Effector memory CD4-positive, alpha-beta T cell (primary cell): Measurements from ENCODE around the gene THEM4.

Source experiments
- DNase-seq, 3 donors: peaks; one replicate each; pipeline ENCODE4 v3.0.0-alpha.2; 2020
- H3K27ac ChIP-seq: 2 replicates; pipeline ENCODE4 v1.7.0; 2013; ENCODE audit warnings: mild to moderate bottlenecking, low read length, moderate library complexity; ENCODE audit not compliant: insufficient read depth, poor library complexity, severe bottlenecking
- H3K27me3 ChIP-seq: replicated peaks from 2 replicates; pipeline ENCODE4 v1.7.0; 2013; ENCODE audit warnings: mild to moderate bottlenecking, low read length; ENCODE audit not compliant: insufficient read depth, control insufficient read depth, poor library complexity, severe bottlenecking
- H3K36me3 ChIP-seq: 2 replicates; pipeline ENCODE4 v1.7.0; 2013; ENCODE audit warnings: mild to moderate bottlenecking, low read length, moderate library complexity; ENCODE audit not compliant: control insufficient read depth, insufficient read depth
- H3K4me1 ChIP-seq: 2 replicates; pipeline ENCODE4 v1.7.0; 2013; ENCODE audit warnings: low read length, mild to moderate bottlenecking; ENCODE audit not compliant: control insufficient read depth, insufficient read depth, poor library complexity, severe bottlenecking
- H3K4me3 ChIP-seq: 2 replicates; pipeline ENCODE4 v1.7.0; 2013; ENCODE audit warnings: low read length, low read depth, mild to moderate bottlenecking; ENCODE audit not compliant: insufficient read depth, poor library complexity, severe bottlenecking
- H3K9me3 ChIP-seq: 2 replicates; pipeline ENCODE4 v1.7.0; 2013; ENCODE audit warnings: mild to moderate bottlenecking, low read length, moderate library complexity; ENCODE audit not compliant: control insufficient read depth

Gene THEM4

DNA sequence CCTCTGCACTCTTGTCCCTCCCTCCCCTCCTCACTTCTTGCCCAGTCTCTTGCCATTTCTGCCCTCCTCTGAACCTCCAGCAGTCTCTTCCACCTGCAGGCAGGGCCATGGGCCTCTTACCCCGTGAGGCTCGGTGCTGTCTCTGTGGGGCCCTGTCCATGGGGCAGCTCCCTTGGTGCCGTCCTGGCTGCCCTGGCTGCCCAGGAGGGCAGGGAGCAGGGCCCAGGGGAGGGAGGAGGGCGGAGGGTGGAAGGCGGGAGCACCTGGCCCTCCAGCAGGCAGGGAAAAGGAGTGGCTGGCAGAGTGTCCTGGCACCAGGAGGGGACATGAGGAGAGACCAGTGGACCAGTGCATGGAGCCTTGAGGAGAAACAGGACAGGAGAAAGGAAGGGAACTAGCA is 77.7 kb downstream of the THEM4 start, which contains the start of gene RORC:
Gene RORC (minus strand): TSS at position 198 of the 400 bp plus-strand sequence. CDS start 38 bp downstream, at position 160.
- peak within 1 kb of the TSS; percentile 47 for H3K4me3 ChIP-seq

GRCh38 chr1:151831256-151831591 is 78.1 kb downstream of the THEM4 start:
- no peaks in the 10 kb centered on the region for H3K36me3 ChIP-seq
- DNase-seq, result no peak
- H3K4me3 ChIP-seq, result peak overlapping the region; percentile 47
- no peaks in the 10 kb centered on the region for H3K9me3 ChIP-seq
- peak overlapping the region; percentile 66 for H3K27ac ChIP-seq
- peaks cover 87% of the 10 kb centered on the region for H3K4me1 ChIP-seq
- no peaks in the 10 kb centered on the region for H3K27me3 ChIP-seq

More for the DNA sequence above, 77.7 kb downstream of the THEM4 start, which contains the start of gene RORC:
- Histone ChIP-seq H3K27ac (peak within 1 kb of the TSS; percentile 66), H3K36me3 (no peaks in the 10 kb centered on the region), H3K4me1 (peaks cover 87% of the 10 kb centered on the region), H3K27me3 (no peaks in the 10 kb centered on the region), H3K9me3 (no peaks in the 10 kb centered on the region)
- no peak for DNase-seq

GRCh38 chr1:151830055-151830454 is 79.3 kb downstream of the THEM4 start:
- peak overlapping the region; percentile 66 for H3K27ac ChIP-seq

DNA sequence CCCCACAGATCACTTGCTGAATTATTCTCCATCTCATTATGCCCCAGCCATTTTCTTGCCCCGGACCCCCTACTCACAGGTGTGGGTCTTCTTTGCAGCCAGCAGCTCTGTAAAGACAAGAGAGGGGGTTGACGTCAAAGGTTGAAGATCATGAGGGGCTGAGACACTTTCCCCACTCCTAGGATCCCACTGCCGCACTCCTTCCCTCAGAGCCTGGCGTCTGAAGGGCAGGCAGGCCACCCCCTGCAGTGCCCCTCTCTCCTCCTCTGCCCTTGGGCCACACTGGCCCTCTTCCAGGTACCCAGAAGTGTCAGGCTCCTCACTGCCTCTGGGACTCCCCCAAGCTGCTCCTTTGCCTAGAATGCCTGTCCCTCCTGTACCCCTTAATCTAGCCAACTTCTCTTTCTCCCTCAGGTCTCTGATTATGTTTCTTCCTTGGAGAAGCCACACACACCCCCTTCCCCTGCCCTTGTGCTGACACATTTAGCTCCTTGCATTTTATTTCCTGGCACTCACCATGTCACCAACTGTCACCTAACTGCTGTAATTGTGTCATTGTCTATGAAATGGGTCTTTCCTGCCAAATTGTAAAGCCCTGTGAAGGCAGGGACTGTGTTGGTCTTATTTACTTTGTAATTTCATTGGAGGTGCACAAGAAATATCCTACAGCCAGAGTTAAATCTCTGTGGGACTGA is 79.8 kb downstream of the THEM4 start:
- DNase-seq, result no peak
- Histone ChIP-seq H3K4me1 (peaks cover 81% of the 10 kb centered on the region), H3K36me3 (no peaks in the 10 kb centered on the region), H3K4me3 (no peak overlapping the region), H3K9me3 (no peaks in the 10 kb centered on the region), H3K27ac (peak overlapping the region; percentile 66), H3K27me3 (no peaks in the 10 kb centered on the region)

More at GRCh38 chr1:151830055-151830454, 79.3 kb downstream of the THEM4 start:
- DNase-seq, result no peak
- peaks cover 85% of the 10 kb centered on the region for H3K4me1 ChIP-seq
- peak overlapping the region; percentile 20 for H3K4me3 ChIP-seq
- no peaks in the 10 kb centered on the region for H3K27me3 ChIP-seq
- H3K9me3 ChIP-seq, result no peaks in the 10 kb centered on the region
- no peaks in the 10 kb centered on the region for H3K36me3 ChIP-seq

- H3K27me3 ChIP-seq, result no peaks in the 10 kb centered on the region
- no peaks in the 10 kb centered on the region for H3K9me3 ChIP-seq
- DNase-seq, result peak in 1 of 3 donors; percentile 23
- H3K4me3 ChIP-seq, result no peak overlapping the region
- peak overlapping the region; percentile 66 for H3K27ac ChIP-seq
- H3K4me1 ChIP-seq, result peaks cover 78% of the 10 kb centered on the region
- H3K36me3 ChIP-seq, result no peaks in the 10 kb centered on the region
Observed at GRCh38 chr1:151828921-151829320, 80.4 kb downstream of the THEM4 start.

- Histone ChIP-seq H3K27ac (peak overlapping the region; percentile 66), H3K9me3 (no peaks in the 10 kb centered on the region), H3K4me1 (peaks cover 68% of the 10 kb centered on the region), H3K36me3 (no peaks in the 10 kb centered on the region), H3K27me3 (no peaks in the 10 kb centered on the region), H3K4me3 (peak overlapping the region; percentile 18)
- no peak for DNase-seq
Observed at GRCh38 chr1:151827853-151828252, 81.5 kb downstream of the THEM4 start.

GRCh38 chr1:151825751-151826660 is 83.3 kb downstream of the THEM4 start:
- peak overlapping the region; percentile 66 for H3K27ac ChIP-seq
- H3K4me3 ChIP-seq, result peak overlapping the region; percentile 39
- no peaks in the 10 kb centered on the region for H3K27me3 ChIP-seq
- H3K4me1 ChIP-seq, result peaks cover 55% of the 10 kb centered on the region
- H3K36me3 ChIP-seq, result no peaks in the 10 kb centered on the region
- DNase-seq, result peak; percentile 32 to 56 (median 37)
- no peaks in the 10 kb centered on the region for H3K9me3 ChIP-seq

GRCh38 chr1:151825204-151825603 is 84.1 kb downstream of the THEM4 start:
- Histone ChIP-seq H3K4me3 (peak overlapping the region; percentile 39), H3K9me3 (no peaks in the 10 kb centered on the region), H3K4me1 (peaks cover 55% of the 10 kb centered on the region), H3K36me3 (no peaks in the 10 kb centered on the region), H3K27me3 (no peaks in the 10 kb centered on the region), H3K27ac (peak overlapping the region; percentile 66)
- DNase-seq, result no peak
